Naive B cell (primary cell): ENCODE data around the gene ATP10A. TPM values are rescaled to one million over a fixed set of nuclear protein-coding genes. Genes with fewer than 3 reads are reported as not detected.

ENCODE experiments used
- ATAC-seq, 2 donors: fragments of 150-1000 bp; cut with Tn5 transposase; 2 replicates each; pipeline ENCODE4 v1.10.0; 2021; ENCODE audit warnings: low read depth in 2 of 2, mild to moderate bottlenecking in 2 of 2, moderate library complexity in 2 of 2
- DNase-seq: peaks from one replicate; pipeline ENCODE4 v3.0.0; 2022
- H3K27ac Mint-ChIP-seq, 6 donors: one replicate each; pipeline ENCODE4 v1.8.0; 2020 to 2022; ENCODE audit warnings: mild to moderate bottlenecking in 6 of 6, mixed read lengths in 6 of 6, moderate library complexity in 5 of 6, inconsistent platforms in 2 of 6
- H3K27me3 Mint-ChIP-seq, 3 donors: one replicate each; pipeline ENCODE4 v1.8.0; 2021 to 2022; ENCODE audit warnings: mixed read lengths in 3 of 3, mild to moderate bottlenecking in 1 of 3
- H3K36me3 Mint-ChIP-seq, 2 donors: one replicate each; pipeline ENCODE4 v1.8.0; 2020 to 2022; ENCODE audit warnings: mixed read lengths in 2 of 2, inconsistent platforms in 1 of 2, mild to moderate bottlenecking in 1 of 2
- H3K4me1 Mint-ChIP-seq, 3 donors: one replicate each; pipeline ENCODE4 v1.8.0; 2020 to 2022; ENCODE audit warnings: mixed read lengths in 3 of 3, inconsistent platforms in 1 of 3, mild to moderate bottlenecking in 1 of 3, moderate library complexity in 1 of 3
- H3K4me3 Mint-ChIP-seq, 8 donors: one replicate each; pipeline ENCODE4 v1.8.0; 2020 to 2022; ENCODE audit warnings: mild to moderate bottlenecking in 8 of 8, mixed read lengths in 8 of 8, moderate library complexity in 8 of 8, inconsistent platforms in 2 of 8
- H3K9me3 Mint-ChIP-seq, 7 donors: one replicate each; pipeline ENCODE4 v1.8.0; 2020 to 2022; ENCODE audit warnings: mixed read lengths in 7 of 7, mild to moderate bottlenecking in 5 of 7, inconsistent platforms in 2 of 7, moderate library complexity in 1 of 7
- polyA plus RNA-seq, 6 donors: library from polyadenylated mRNA; unstranded; fragments of 300-500 nt; fragmentation: Illumina TruSeq; gene quantifications; one replicate each; pipeline ENCODE4 v1.2.3, GENCODE V29; 2021; ENCODE audit warnings: low read depth in 6 of 6

Gene ATP10A
- polyA plus RNA-seq, 6 donors from 2014 or later, result 0.14 to 0.15 TPM; not detected in 4

- Mint-ChIP-seq H3K27ac (no peak overlapping the region), H3K4me1 (no peaks in the 10 kb centered on the region), H3K4me3 (no peak overlapping the region)
Observed at GRCh38 chr15:25631971-25632370, 231.2 kb downstream of the ATP10A start.

More at GRCh38 chr15:25631971-25632370, 231.2 kb downstream of the ATP10A start:
- ATAC-seq, result no peak
- Mint-ChIP-seq H3K9me3 (peaks cover 1 to 12% (median 6%) of the 10 kb centered on the region in 7 donors), H3K27me3 (peaks cover 0 to 7% (median 0%) of the 10 kb centered on the region in 3 donors), H3K36me3 (no peaks in the 10 kb centered on the region)
- DNase-seq, result no peak
